Left ventricle myocardium superior (tissue), 1 donor: ENCODE results near the gene LBR. TPM values are rescaled to one million over a fixed set of nuclear protein-coding genes. Genes with fewer than 3 reads are reported as not detected.

ENCODE experiments used
- total RNA-seq: library from RNA; stranded (reverse); fragmentation: NEBNext Ultra II Directional; extraction: Animal tissue kit (Norgen Biotek cat#: 25700); gene quantifications from one replicate; pipeline ENCODE4 v1.2.1, GENCODE V29; 2021
- donor health status: DM: no; HTN: yes; CAD: no; lungs with severe emphysema.

The LBR gene
- total RNA-seq, 1 donor from 2014 or later = 9.5 TPM

Other genes starting within 250 kb of the LBR start
- 90.1 TPM for gene ENAH, start 225.1 kb upstream of the LBR start, total RNA-seq